ENCODE data around the gene CREB5. TPM values are rescaled to one million over a fixed set of nuclear protein-coding genes. Genes with fewer than 3 reads are reported as not detected.

The CREB5 gene
- total and polyA plus RNA-seq, 2 of the 8 experiments (the other 6 are each of a cell fraction or from before 2014, with no cell fraction given), result 2.4 to 2.7 TPM

DNA sequence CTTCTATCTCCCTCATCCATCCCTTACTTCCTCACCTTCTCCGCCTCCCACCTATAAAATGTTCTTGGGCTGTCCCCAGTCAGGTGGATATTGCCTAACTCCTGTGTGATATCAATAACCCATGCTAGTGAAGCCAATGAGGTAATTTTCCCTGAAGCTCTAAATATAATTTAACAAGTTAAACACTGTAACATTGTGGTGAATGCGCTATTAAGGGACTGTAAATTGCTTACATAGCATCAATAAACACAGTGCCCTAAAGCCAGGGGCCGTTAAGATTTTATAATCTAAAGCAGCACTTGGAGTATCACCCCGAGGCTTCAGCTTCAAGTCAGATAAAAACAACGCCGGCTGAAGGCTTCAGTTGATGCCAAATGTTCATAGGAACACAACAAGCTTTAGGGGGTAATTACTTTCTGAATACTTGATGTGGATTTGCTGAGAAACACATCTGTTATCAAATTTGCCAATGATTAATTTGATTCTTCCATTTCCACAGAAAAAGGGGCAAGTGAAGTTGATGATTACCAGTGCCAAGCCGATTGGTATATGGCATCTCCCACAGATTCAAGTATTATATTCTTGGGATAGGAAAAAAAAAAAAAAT is 138.4 kb downstream of the CREB5 start:
- no peak for FAIRE-seq
- 87 to 100% methylated on average over 1 to 7 of the region's 7 CpGs for WGBS, 2 experiments (ENCODE audit: extremely low coverage in 1 of 2, insufficient coverage in 1 of 2, insufficient read length in 1 of 2, insufficient replicate concordance in 2 of 2, low coverage in 1 of 2, low lambda C conversion rate in 2 of 2, missing lambda C conversion rate in 1 of 2)
- TF ChIP-seq NANOG (IDR thresholded peaks at IDR 0.05; ENCODE audit: insufficient read depth, low read depth, low read length, poor library complexity, severe bottlenecking), result no peak
- TF ChIP-seq, protein P1, sequence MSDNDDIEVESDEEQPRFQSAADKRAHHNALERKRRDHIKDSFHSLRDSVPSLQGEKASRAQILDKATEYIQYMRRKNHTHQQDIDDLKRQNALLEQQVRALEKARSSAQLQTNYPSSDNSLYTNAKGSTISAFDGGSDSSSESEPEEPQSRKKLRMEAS (IDR thresholded peaks at IDR 0.05), result no peak
- TF ChIP-seq, protein P2, sequence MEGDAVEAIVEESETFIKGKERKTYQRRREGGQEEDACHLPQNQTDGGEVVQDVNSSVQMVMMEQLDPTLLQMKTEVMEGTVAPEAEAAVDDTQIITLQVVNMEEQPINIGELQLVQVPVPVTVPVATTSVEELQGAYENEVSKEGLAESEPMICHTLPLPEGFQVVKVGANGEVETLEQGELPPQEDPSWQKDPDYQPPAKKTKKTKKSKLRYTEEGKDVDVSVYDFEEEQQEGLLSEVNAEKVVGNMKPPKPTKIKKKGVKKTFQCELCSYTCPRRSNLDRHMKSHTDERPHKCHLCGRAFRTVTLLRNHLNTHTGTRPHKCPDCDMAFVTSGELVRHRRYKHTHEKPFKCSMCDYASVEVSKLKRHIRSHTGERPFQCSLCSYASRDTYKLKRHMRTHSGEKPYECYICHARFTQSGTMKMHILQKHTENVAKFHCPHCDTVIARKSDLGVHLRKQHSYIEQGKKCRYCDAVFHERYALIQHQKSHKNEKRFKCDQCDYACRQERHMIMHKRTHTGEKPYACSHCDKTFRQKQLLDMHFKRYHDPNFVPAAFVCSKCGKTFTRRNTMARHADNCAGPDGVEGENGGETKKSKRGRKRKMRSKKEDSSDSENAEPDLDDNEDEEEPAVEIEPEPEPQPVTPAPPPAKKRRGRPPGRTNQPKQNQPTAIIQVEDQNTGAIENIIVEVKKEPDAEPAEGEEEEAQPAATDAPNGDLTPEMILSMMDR (IDR thresholded peaks at IDR 0.05; ENCODE audit: control extremely low read depth in 1 of 3, insufficient read depth in 1 of 3, low read depth in 1 of 3, low read length in 3 of 3), result no peak
- no peak for TF ChIP-seq PHF8 (conservative IDR thresholded peaks at IDR 0.05; ENCODE audit: low read depth, low read length)
- TF ChIP-seq SIX5 (IDR thresholded peaks at IDR 0.05; ENCODE audit: low read depth, low read length), result no peak
- no peak for TF ChIP-seq TAF7 (optimal IDR thresholded peaks at IDR 0.05; ENCODE audit: borderline replicate concordance, low read depth, low read length)
- TF ChIP-seq RXRA (IDR thresholded peaks at IDR 0.05; ENCODE audit: insufficient read depth, low read depth, low read length), result no peak
- TF ChIP-seq BCL11A (IDR thresholded peaks at IDR 0.05; ENCODE audit: low read depth in 2 of 2, low read length in 2 of 2), result no peak
- TF ChIP-seq, protein P3, sequence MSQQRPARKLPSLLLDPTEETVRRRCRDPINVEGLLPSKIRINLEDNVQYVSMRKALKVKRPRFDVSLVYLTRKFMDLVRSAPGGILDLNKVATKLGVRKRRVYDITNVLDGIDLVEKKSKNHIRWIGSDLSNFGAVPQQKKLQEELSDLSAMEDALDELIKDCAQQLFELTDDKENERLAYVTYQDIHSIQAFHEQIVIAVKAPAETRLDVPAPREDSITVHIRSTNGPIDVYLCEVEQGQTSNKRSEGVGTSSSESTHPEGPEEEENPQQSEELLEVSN (IDR thresholded peaks at IDR 0.05), result no peak

More for the DNA sequence above, 138.4 kb downstream of the CREB5 start:
- no peak overlapping the region for H2BK20ac ChIP-seq (ENCODE audit: low read length)
- H2BK12ac ChIP-seq (ENCODE audit: low read depth, low read length), result no peak overlapping the region
- no peaks in the 10 kb centered on the region for H3K27me3 ChIP-seq (replicated peaks in 1 of 4; ENCODE audit: control insufficient read depth in 3 of 4, extremely low read depth in 1 of 4, insufficient read depth in 3 of 4, low read length in 3 of 4)
- H4K20me1 ChIP-seq (replicated peaks in 1 of 2; ENCODE audit: control insufficient read depth in 1 of 2, insufficient read depth in 2 of 2, low read length in 2 of 2), result no peaks in the 10 kb centered on the region
- H3K4me3 ChIP-seq (ENCODE audit: extremely low read depth in 1 of 4, insufficient read depth in 2 of 4, low read depth in 3 of 4, low read length in 4 of 4), result no peak overlapping the region
- DNase-seq (ENCODE audit: low read depth in 1 of 2, low spot score in 2 of 2), result no peak
- no peak overlapping the region for H2AK5ac ChIP-seq (ENCODE audit: low read depth, low read length)
- no peaks in the 10 kb centered on the region for H3K79me1 ChIP-seq (ENCODE audit: low read depth, low read length)
- H2BK120ac ChIP-seq (replicated peaks; ENCODE audit: low read depth, low read length), result no peak overlapping the region
- H3K36me3 ChIP-seq (ENCODE audit: control insufficient read depth in 2 of 4, insufficient read depth in 4 of 4, low read length in 3 of 4), result no peaks in the 10 kb centered on the region
- H3K18ac ChIP-seq (ENCODE audit: extremely low read depth, low read length), result no peak overlapping the region
- peaks cover 0 to 4% of the 10 kb centered on the region in 2 experiments; a peak in 1 of 4 replicates for H3K9me3 ChIP-seq (ENCODE audit: insufficient read depth in 2 of 2, low read depth in 1 of 2, low read length in 1 of 2)
- H3K4me1 ChIP-seq (replicated peaks in 1 of 4; ENCODE audit: control insufficient read depth in 3 of 4, insufficient read depth in 4 of 4, low read length in 3 of 4), result no peaks in the 10 kb centered on the region
- no peak overlapping the region for H3K14ac ChIP-seq (ENCODE audit: insufficient read length)
- H4K91ac ChIP-seq (replicated peaks; ENCODE audit: insufficient read length, low read length), result no peak overlapping the region
- H2BK15ac ChIP-seq (ENCODE audit: low read length), result no peak overlapping the region
- no peak overlapping the region for H4K8ac ChIP-seq (ENCODE audit: extremely low read depth, insufficient read depth, low read length)
- H3K23ac ChIP-seq (ENCODE audit: insufficient read length), result no peak overlapping the region
- H2BK5ac ChIP-seq (ENCODE audit: low read depth, low read length), result no peak overlapping the region
- no peak overlapping the region for H3K9ac ChIP-seq (replicated peaks in 1 of 4; ENCODE audit: extremely low read depth in 1 of 4, low read depth in 3 of 4, low read length in 3 of 4)
- no peak overlapping the region for H3K4ac ChIP-seq (replicated peaks; ENCODE audit: insufficient read length, low read depth, low read length)
- H2AFZ ChIP-seq (ENCODE audit: low read length), result no peak overlapping the region
- H3K56ac ChIP-seq (replicated peaks; ENCODE audit: insufficient read length, low read depth, low read length), result no peak overlapping the region
- no peak overlapping the region for H3K27ac ChIP-seq (ENCODE audit: low read depth, low read length)
- no peaks in the 10 kb centered on the region for H3K79me2 ChIP-seq (ENCODE audit: control insufficient read depth in 1 of 2, insufficient read depth in 2 of 2, low read length in 2 of 2)
- no peaks in the 10 kb centered on the region for H3K23me2 ChIP-seq (ENCODE audit: low read depth, low read length)
- CTCF ChIA-PET (ENCODE audit: partially characterized antibody), result interaction anchor here (0.8 to 2.1 kb wide), 6 partner anchors 9 to 254 kb away, joined by 3 to 6 read pairs (median 4); no protein-coding TSS in a partner anchor
- no peak overlapping the region for H4K5ac ChIP-seq (ENCODE audit: insufficient read length, low read depth, low read length)
- POLR2A ChIA-PET (ENCODE audit: partially characterized antibody), result no interaction called here
- H3K4me2 ChIP-seq (ENCODE audit: insufficient read depth in 1 of 2, low read depth in 2 of 2, low read length in 2 of 2), result no peak overlapping the region
